ENCODE measurements around the gene EVL.
"Not testable (repeated sequence)": the region's sequence is repeated elsewhere in the genome, so short reads cannot be mapped to it uniquely, and the experiment has no call there.

The EVL gene, protein sequence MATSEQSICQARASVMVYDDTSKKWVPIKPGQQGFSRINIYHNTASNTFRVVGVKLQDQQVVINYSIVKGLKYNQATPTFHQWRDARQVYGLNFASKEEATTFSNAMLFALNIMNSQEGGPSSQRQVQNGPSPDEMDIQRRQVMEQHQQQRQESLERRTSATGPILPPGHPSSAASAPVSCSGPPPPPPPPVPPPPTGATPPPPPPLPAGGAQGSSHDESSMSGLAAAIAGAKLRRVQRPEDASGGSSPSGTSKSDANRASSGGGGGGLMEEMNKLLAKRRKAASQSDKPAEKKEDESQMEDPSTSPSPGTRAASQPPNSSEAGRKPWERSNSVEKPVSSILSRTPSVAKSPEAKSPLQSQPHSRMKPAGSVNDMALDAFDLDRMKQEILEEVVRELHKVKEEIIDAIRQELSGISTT

DNA sequence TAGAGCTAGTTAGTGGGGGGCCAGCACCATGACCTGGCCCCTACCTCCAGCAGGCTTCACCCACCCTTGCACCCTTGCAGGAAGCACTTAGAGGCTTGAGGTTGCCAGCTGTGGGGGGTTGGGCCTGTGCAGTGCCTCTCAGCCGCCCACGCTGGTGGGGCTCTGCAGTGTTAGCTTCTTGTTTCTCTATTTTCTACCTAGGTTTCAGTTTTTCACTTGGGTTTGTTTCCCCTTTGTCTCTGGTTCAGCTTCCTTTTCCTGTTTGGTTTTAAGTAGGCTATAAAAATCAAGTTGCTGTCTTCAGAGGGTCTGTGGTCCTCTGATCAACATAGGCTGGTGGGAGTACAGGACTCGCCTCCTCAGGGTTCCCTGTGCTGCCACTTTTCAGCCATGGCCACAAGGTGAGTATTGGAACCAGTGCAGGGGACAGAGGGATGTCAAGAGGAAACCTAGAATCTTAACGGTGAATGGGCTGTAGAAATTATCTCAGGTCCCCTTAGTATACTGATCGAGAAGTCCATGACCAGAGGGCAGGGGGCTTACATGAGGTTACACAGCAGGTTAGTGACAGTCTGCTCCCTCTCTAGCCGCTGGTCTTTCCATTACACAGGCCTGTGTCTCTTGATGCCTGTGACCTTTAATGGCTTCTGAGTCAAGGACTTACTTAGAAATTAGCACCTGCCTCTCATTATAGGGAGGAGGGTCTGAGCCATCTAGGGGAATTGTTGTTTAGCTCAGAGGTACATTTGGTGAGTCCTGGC lies at the start of gene EVL:
Gene EVL, plus strand, starts transcription at position 312 of the 761 bp plus-strand sequence. Its CDS starts 79 bp downstream, at position 391.
- no peak for DNase-seq

DNA sequence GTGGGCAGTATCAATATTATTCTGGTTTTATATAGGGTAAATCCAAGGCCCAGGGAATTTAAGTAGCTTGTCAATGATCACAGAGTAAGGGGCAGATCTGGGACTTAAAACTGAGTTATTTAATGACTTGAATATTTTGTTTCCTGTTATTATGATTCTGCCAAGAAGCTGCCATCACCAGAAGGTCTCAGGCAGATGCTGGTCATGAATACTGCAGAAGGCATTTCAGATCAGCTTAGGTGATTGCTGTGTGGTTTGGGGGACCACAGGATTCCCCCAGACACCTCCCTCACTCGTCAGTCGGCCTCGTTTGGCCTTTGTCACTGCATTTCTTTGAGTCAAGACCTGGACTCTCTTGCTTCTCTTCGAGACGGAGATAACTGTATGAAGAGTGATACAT lies 47.7 kb upstream of the EVL start:
- DNase-seq: no peak

DNA sequence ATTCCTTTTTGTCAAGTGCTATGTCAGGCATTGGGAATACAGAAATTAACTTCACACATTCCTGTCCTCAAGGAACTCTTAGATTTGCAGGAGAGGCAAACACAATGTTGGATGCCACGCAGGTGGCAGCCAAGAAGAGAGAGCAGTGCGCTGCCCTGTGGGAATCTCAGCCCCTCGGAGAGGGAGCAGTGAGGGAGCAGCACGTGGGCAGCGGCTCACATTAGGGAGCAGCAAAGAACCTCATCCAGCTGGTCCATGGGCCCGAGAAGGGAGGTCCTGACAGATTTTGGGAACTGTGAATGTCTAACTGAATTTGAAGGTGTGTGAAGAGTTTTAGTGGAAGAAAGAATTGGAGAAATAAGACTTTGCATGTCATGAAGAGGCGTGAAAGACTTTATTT lies 47.2 kb upstream of the EVL start:
- DNase-seq: no peak

DNA sequence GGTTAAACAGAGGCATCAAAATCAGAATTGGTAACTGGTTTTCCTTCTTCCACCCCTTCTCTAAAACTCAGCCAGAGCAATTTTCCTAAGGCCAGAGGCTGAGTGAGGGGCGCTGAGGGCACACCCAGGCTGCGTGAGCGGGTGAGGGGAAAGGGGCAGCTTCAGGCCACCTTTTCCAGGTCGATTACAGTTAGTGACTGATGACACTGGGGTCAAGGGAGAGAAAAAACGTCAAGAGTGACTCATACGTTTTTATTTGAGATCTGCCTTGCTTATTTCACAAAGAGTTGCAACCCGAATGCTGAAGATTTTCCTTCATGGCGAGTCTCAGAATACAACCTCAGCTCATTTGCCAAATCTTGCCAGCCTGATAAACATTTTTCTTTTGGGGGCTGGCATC lies 46.7 kb upstream of the EVL start:
- DNase-seq: no peak

DNA sequence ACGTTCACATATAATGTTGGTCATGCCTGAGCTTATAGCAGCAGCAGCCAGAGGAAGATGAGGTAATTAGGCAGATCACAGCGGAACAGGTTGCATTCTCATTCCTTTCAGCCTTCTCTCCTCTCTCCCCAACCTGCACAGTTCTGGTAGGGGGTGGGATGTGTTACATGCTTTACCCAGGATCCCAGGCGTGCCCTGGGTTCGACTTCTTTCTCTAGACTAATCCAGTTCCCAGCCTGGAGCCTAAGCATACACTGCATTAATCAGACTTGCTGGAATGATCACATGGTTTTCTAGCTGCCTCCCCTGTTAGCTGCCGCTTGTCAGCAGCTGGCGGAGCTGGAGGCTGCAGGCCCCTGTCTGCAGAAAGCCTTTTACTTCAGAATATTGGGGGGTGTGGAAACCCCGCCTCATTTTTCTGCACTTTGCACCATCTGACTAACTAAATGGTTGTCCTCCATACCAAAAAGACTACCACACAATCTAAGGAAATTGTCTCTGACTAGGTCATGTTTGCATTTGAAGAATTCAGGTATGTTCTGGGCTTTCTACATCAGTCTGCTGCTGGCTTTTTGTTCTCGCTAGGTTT lies 46.0 kb upstream of the EVL start:
- no peak for DNase-seq

DNA sequence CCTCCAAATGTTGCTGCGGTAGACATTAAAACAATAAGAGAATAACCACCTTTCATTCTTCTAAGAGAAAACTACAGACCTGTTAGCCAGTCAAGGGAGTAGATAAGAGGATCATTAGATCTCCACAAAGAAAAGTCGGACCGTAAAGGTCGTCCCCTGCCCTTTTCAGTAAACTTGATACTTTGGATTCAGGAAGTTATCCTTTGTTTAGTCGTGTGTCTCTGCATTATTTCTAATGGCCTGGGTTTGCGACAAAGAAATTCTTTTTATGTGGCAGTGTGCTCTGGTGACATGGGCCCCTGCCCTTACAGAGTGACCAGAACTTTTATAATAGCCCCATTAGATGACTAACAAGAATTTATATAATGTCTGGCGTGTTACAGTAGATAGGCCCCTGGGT lies 44.6 kb upstream of the EVL start:
- DNase-seq: no peak

DNA sequence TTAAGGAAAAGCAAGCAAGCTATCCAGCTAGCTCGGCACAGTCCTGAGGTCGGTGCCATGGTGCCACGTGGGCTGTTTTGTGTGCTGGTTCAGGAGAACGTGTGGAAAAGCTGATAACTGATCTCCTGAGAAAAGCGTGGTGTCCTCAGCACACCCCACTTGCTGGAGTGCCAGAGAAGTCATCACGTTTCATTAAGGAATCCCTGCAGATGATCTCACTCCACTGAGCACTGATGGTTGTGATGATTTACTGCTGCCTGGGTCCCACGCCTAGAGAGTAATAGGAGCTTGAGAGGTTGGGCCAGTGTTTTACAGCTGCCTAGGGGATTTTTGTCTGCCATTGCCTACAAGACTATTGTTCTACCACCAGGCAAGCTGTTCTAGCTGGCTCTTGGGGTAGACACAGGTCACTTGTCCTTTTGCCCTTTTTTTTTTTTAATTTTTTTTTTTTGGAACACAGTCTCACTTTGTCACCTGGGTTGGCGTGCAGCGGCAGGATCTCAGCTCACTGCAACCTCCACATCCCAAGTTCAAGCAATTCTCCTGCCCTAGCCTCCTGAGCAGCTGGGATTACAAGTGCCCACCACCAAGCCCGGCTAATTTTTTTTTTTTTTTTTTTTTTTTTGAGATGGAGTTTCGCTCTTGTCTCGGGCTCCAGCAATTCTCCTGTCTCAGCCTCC lies 42.3 kb upstream of the EVL start:
- DNase-seq: peak; percentile 74

DNA sequence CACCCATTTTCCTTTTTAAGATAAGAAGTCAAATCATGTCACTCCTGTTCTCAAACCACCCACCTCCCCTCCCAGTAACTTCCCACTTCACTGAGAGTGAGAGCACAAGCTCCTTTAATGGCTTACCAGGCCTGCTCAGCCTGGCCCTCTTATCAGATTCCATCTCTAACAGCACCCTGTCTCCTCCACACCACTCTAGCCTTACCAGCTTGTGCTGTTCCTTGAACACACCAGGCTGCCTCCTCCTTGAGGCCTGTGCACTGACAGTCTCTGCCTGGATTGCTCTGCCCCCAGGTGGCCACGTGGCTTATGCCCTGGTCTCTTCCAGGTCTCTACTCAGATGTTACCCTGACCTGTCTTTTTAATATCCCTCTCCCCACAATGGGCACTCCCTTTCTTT lies 40.1 kb upstream of the EVL start:
- DNase-seq: no peak

DNA sequence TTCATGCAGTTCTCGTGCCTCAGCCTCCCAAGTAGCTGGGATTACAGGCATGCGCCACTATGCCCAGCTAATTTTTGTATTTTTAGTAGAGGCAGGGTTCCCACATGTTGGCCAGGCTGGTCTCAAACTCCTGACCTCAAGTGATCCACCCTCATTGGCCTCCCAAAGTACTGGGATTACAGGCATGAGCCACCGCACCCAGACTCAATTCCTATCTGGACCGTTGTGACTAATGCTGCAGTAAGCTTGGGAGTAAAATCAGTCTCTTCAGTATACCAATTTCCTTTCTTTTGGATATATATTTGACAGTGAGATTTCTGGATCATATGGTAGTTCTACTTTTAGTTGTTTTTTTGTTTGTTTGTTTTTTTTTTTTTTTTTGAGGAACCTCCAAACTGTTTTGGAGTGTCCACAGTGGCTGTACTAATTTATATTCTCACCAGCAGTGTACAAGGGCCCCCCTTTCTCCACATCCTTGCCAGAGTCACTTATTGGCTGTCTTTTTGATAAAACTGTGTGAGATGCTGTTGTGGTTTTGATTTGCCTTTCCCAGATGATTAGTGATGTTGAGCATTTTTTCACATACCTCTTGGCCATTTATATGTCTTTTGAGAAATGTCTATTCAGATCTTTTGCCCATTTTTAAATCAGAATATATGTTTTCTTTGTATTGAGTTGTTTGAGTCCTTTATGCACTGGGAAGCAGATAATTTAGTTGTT lies 37.3 kb upstream of the EVL start:
- no peak for DNase-seq

DNA sequence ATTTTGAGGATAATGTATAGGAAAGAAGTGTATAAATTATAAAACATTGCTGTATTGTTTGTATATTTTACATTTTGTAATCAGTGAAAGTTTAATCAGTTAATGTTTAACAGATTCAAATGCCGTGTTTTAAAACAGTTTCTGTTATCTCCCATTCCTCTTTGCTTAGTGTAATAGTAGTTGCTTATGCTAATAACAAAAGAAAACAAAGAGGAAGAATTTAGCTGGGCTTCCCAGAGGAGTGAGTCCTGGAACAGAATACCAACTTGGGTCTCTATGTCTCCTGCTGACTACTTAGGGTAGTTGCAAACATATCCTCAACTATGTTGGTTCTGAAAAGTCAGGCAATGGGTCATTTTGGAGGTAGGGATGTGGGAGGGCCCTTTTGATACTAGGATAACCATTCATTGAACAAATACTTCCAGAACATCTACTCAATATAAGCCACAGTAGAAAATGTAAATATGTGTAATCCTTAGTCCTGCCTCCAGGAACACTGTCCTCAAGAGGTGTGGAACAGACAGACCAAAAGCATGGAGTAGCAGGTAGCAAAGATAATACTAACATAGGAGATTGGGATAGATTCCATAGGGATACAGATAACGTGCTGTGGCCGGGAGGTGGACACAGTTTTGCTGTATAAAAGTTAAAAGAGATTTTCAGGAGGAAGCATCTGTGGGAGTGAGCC lies 36.1 kb upstream of the EVL start:
- no peak for DNase-seq

DNA sequence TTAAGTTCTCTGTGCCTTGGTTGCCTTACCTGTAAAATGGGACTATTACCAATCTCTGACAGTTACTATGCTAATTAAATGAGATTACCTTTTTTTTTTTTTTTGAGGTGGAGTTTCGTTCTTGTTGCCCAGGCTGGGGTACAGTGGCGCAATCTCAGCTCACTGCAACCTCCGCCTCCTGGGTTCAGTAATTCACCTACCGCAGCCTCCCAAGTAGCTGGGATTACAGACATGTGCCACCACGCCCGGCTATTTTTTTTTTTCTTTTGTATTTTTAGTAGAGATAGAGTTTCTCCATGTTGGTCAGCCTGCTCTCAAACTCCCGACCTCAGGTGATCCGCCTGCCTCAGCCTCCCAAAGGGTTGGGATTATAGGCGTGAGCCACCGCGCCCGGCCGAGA lies 35.2 kb upstream of the EVL start:
- DNase-seq: not testable (repeated sequence)

DNA sequence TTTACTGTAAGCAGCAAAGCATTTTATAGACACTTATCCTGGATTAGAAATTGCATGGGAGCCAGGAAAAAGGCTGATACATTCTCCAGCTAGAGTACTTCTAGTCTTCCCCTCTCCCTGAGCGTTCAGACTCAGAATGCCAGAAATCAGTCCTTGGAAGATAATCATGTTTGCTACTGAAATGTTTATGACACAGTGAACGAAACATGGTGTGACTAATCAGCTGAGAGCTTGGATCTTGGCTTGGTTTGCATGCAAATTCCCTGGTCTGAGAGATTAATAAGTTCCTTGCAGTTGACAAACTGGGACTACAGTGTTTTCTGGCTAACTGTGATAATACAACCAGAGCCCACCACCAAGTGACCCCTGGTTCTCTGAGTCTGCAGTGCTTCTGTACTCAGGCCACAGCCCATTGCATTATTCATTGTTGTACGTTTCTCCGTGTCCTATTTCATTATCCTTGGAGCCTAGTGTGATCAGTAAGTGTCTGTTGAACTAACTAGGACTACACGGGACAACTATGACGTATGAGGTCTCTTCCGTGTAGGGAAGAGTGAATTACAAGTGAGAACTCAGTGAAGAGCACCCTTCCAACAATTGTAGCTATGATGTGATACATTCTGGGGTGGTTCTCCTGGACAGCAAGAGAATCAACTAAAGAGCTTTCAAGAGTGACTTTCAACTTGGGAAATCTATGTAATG lies 34.6 kb upstream of the EVL start:
- DNase-seq: no peak

DNA sequence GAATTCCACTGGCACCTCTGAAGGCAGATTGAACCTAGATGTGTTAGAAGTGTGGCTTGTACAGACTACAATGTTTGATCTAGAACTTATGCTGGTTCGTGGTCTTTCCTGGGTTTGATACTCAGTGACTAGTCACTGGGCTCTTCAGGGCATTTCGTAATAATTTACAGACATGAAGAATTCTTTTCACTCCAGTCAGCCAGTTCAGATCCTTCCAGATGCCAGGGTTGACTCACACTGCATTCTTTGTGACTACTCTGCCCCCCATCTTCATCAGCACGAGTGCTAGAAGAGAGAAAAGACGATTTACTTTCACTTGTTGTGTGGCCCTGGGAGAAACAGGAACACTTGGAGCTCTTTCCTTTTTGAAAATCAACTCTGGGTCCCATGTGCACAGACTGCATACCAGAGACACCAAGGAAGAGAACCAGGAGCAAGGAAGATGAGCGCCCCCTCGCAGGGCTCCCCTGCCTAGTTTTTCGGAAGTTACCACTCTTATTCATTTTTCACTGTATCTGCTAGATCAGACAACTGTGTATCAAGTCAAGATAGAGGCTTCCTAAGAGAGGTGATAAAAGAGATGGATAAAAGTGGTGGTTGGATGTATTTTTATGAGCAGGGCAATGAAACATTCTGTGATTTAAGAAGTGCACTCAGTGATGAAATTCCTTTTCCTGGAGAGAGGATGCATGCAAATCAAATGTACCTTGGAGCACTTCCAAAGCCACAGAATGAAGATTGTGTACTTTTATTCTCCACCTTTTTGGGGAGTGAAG lies 33.5 kb upstream of the EVL start:
- no peak for DNase-seq

DNA sequence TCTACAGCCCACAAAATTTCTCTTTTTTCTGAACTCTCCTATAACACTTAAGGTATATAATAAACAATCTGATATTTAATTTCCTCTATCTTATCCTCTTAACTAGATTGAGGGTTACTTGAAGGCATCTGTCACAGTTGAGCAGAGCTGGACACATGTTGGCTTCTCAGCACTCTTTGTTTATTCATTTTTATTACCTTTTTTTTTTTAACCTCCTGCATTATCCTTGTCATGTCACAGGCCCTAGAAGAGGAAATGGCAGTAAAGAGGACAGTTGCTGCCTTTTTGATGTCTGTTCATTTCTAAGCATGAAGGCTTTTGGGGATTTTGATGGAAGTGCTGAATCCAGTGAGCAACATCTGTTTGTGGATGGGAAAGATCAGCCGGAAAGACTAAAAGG lies 32.5 kb upstream of the EVL start:
- DNase-seq: no peak

DNA sequence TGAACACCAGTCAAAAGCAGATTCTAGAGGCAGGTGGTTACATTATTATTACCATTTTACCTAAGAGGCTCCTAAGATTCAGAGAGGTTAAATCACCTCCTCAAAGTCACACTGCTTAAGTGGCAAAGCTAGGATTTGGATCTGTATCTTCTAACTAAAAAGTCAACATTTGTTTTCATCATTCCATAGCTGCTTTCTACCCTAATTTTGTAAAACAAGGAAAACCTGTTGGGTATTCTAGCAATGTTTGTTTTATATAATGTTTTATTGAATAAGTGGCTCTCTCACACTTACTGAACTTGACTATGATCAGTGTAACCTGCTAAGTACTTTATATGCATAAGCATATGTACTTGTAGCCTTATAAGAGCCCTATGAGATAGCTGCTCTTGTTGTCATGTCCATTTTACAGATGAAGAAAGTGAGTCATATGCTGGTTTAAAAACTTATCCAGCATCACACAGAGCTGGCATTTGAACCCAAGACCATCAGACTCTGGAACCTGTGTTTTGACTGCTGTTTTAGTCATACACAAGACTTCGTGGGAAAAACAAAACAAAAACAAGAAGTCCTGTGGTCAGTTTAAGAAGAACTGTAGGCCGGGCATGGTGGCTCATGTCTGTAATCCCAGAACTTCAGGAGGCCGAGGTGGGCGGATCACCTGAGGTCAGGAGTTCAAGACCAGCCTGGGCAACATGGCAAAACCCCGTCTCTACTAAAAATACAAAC lies 31.7 kb upstream of the EVL start:
- no peak for DNase-seq

DNA sequence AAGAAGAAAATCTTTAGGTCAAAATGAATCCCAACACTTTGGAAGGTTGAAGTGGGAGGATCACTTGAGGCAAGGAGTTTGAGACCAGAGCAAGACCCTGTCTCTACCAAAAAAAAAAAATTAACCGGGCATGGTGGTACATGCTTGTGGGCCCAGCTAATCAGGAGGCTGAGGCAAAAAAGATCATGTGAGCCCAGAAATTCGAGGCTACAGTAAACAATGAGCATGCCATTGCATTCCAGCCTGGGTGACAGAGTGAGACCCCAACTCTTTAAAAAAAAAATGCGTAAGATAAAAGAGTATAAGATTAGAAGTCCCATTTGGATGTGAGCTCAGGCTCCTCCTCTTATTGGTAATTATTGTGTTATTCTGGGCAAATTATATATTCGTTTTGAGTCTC lies 30.8 kb upstream of the EVL start:
- DNase-seq: no peak

DNA sequence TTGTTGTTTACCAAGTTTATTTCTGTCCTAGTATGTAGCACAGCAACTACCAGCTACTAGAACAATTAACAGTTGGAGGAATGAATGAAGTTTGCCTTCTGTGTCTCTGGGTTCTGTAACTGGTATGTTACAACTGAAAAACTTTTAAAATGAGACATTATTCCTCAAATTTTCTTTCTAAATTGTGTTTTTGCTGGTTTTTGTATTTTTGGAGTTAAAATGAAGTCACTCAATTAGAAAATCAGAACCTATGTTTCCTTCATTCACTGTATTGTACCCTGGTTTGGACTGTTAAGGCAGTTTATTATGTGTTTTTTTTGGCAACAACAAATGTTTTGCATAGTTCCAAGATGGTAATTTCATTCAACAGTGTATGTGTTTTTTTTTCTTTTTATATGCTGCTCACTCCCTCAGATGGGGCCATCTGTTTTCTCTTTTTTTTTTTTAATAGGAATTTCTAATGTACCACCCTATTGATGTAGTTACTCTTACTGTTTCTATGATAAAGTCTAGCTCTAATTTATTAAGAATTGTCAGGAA lies 30.2 kb upstream of the EVL start:
- no peak for DNase-seq

DNA sequence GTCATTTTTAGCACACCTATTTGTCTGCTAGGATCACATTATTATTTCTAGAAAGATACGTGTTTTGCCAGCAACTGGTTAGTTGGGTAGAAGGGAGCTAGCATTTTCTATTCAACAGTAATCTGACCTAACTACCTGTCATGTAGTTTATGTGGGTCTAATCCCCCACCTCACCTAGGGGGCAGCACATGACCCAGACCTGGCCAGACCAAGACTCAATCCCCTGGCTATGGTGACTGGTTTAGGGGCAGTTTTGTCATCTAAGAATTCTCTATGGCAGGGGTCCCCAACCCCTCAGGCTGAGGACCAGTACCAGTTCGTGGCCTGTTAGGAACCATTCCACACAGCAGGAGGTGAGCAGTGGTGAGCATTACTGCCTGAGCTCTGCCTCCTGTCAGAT lies 29.5 kb upstream of the EVL start:
- DNase-seq: no peak

DNA sequence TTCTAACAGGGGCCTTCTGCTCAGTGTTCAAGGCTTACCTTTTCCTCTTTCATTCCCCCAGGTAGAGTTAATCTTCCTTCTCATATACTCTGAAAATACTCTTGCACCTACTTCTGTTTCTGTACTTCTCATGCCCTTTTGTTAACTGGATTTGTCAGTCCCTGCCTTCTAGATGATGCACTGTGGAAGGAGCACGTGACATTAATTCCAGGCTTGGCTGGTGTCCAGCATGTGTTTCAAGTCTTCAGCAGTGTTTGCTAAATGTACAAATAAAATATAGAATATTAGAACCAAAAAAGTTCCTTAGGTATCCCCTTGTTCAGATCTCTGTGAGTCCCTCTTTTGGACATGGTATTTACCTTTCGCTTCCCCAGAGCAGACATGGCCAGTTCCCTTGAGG lies 27.9 kb upstream of the EVL start:
- DNase-seq: no peak

DNA sequence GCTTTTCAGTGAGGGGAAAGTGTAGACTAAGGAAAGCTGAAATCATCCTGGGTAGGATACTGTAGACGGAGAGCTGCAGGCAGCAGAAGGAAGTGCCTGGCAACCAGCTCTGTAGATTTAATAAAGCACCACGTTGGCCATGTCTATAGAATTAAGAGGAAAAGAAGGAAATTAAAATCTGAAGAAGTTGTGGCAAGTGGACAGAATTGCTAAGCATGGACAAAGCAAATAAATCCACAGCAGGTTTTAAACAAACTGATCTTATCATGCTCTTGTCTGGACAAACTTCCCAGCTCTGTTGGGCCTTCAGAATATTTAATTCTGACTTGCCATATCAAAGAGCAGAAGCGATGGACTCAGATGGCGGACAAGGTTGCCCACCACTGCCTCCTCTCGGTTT lies 27.2 kb upstream of the EVL start:
- no peak for DNase-seq

Measured in NCI-H1436 (cell line).